ENCODE results near the gene MAD1L1. TPM values are rescaled to one million over a fixed set of nuclear protein-coding genes. Genes with fewer than 3 reads are reported as not detected.

The MAD1L1 gene
- total RNA-seq, 2 experiments from 2014 or later: 58.3 to 65.3 TPM

- Histone ChIP-seq H4K20me1 (ENCODE audit: insufficient read depth, low read length) (peaks cover 3% of the 10 kb centered on the region; the same call in 1 of the 2 replicates), H3K9me3 (ENCODE audit: low read length) (no peaks in the 10 kb centered on the region), H3K4me1 (ENCODE audit: insufficient read depth, low read length, poor library complexity, severe bottlenecking) (no peaks in the 10 kb centered on the region), H3K36me3 (ENCODE audit: insufficient read depth, low read length) (0 out of 2 replicates have a peak, but pooled peaks cover 4% of the 10 kb centered on the region), H3K79me2 (ENCODE audit: insufficient read depth, low read depth, low read length) (no peaks in the 10 kb centered on the region), H3K4me3 (ENCODE audit: low read depth, low read length, poor library complexity, severe bottlenecking) (no peak overlapping the region), H3K4me2 (ENCODE audit: low read length) (no peak overlapping the region), H3K9me2 (ENCODE audit: insufficient read depth, low read length) (no peaks in the 10 kb centered on the region), H2AFZ (ENCODE audit: low read length) (no peak overlapping the region), H3K27ac (ENCODE audit: low read depth, low read length, poor library complexity, severe bottlenecking) (no peak overlapping the region)
- POLR2A ChIA-PET: interaction anchor here (0.5 kb wide), 1 partner anchor 12 kb away, joined by 4 read pairs; no protein-coding TSS in a partner anchor
- TF ChIP-seq CTCF (conservative IDR thresholded peaks at IDR 0.05; ENCODE audit: low read length): no peak
- no peak for TF ChIP-seq EZH2phosphoT487 (IDR thresholded peaks at IDR 0.05; ENCODE audit: borderline replicate concordance, low read depth, low read length)
- DNase-seq (ENCODE audit: low spot score): no peak
- no TSS peak for BruUV-seq (replicated peaks)
- intact Hi-C loops (cut with micrococcal nuclease; ENCODE audit: unreplicated experiment): no loop called here
- CTCF ChIA-PET (ENCODE audit: unreplicated experiment): no interaction called here
These were observed 145.0 kb downstream of the MAD1L1 start for GRCh38 chr7:2087744-2088143.

- no peak for TF ChIP-seq EZH2phosphoT487 (IDR thresholded peaks at IDR 0.05; ENCODE audit: borderline replicate concordance, low read depth, low read length)
- TF ChIP-seq CTCF (conservative IDR thresholded peaks at IDR 0.05; ENCODE audit: low read length): no peak
- BruUV-seq (replicated peaks): no TSS peak
- CTCF ChIA-PET (ENCODE audit: unreplicated experiment): no interaction called here
- POLR2A ChIA-PET: no interaction called here
- Histone ChIP-seq H3K27ac (ENCODE audit: low read depth, low read length, poor library complexity, severe bottlenecking) (no peak overlapping the region), H3K36me3 (ENCODE audit: insufficient read depth, low read length) (0 out of 2 replicates have a peak, but pooled peaks cover 4% of the 10 kb centered on the region), H3K9me2 (ENCODE audit: insufficient read depth, low read length) (no peaks in the 10 kb centered on the region), H3K9me3 (ENCODE audit: low read length) (no peaks in the 10 kb centered on the region), H3K4me2 (ENCODE audit: low read length) (no peak overlapping the region), H4K20me1 (ENCODE audit: insufficient read depth, low read length) (no peaks in the 10 kb centered on the region), H3K4me3 (ENCODE audit: low read depth, low read length, poor library complexity, severe bottlenecking) (no peak overlapping the region), H3K4me1 (ENCODE audit: insufficient read depth, low read length, poor library complexity, severe bottlenecking) (no peaks in the 10 kb centered on the region), H2AFZ (ENCODE audit: low read length) (no peak overlapping the region), H3K79me2 (ENCODE audit: insufficient read depth, low read depth, low read length) (no peaks in the 10 kb centered on the region)
- intact Hi-C loops (cut with micrococcal nuclease; ENCODE audit: unreplicated experiment): no loop called here
- DNase-seq (ENCODE audit: low spot score): no peak
These were observed 146.5 kb downstream of the MAD1L1 start for GRCh38 chr7:2086229-2086628.

GRCh38 chr7:2085804-2086203 is 146.9 kb downstream of the MAD1L1 start:
- intact Hi-C loops (cut with micrococcal nuclease; ENCODE audit: unreplicated experiment): no loop called here
- Histone ChIP-seq H3K9me3 (ENCODE audit: low read length) (no peaks in the 10 kb centered on the region), H3K9me2 (ENCODE audit: insufficient read depth, low read length) (no peaks in the 10 kb centered on the region), H3K79me2 (ENCODE audit: insufficient read depth, low read depth, low read length) (no peaks in the 10 kb centered on the region), H2AFZ (ENCODE audit: low read length) (no peak overlapping the region), H4K20me1 (ENCODE audit: insufficient read depth, low read length) (no peaks in the 10 kb centered on the region), H3K36me3 (ENCODE audit: insufficient read depth, low read length) (0 out of 2 replicates have a peak, but pooled peaks cover 4% of the 10 kb centered on the region), H3K4me3 (ENCODE audit: low read depth, low read length, poor library complexity, severe bottlenecking) (no peak overlapping the region), H3K27ac (ENCODE audit: low read depth, low read length, poor library complexity, severe bottlenecking) (no peak overlapping the region), H3K4me2 (ENCODE audit: low read length) (no peak overlapping the region), H3K4me1 (ENCODE audit: insufficient read depth, low read length, poor library complexity, severe bottlenecking) (no peaks in the 10 kb centered on the region)
- CTCF ChIA-PET (ENCODE audit: unreplicated experiment): no interaction called here
- POLR2A ChIA-PET: no interaction called here
- DNase-seq (ENCODE audit: low spot score): no peak
- BruUV-seq (replicated peaks): no TSS peak
- TF ChIP-seq CTCF (conservative IDR thresholded peaks at IDR 0.05; ENCODE audit: low read length): no peak

Data from OCI-LY7 (cell line).